NCI-H1048 (cell line): Measurements from ENCODE around the gene CSPG5.

Source experiments
- DNase-seq: peaks from one replicate; lab custom pipeline; 2025; lab: John Stamatoyannopoulos, UW

Gene CSPG5

GRCh38 chr3:47578691-47579632 lies at the start of gene CSPG5:
TSS of gene CSPG5 (minus strand) at chr3:47578865. CDS start at chr3:47578693, 172 bp downstream.
- DNase-seq, result no peak

- no peak for DNase-seq
Observed at GRCh38 chr3:47628426-47628825, 49.8 kb upstream of the CSPG5 start.

- no peak for DNase-seq
Observed at GRCh38 chr3:47622671-47623461, 44.2 kb upstream of the CSPG5 start.

- no peak for DNase-seq
Observed at GRCh38 chr3:47617086-47618010, 38.7 kb upstream of the CSPG5 start.

GRCh38 chr3:47614788-47615187 lies 36.1 kb upstream of the CSPG5 start:
- DNase-seq, result no peak

GRCh38 chr3:47613722-47614121 lies 35.1 kb upstream of the CSPG5 start:
- DNase-seq, result no peak

- DNase-seq, result no peak
Observed at GRCh38 chr3:47612879-47613278, 34.2 kb upstream of the CSPG5 start.

- no peak for DNase-seq
Observed at GRCh38 chr3:47612178-47612577, 33.5 kb upstream of the CSPG5 start.

- no peak for DNase-seq
Observed at GRCh38 chr3:47611576-47611975, 32.9 kb upstream of the CSPG5 start.

- no peak for DNase-seq
Observed at GRCh38 chr3:47610583-47610982, 31.9 kb upstream of the CSPG5 start.

GRCh38 chr3:47607335-47607734 lies 28.7 kb upstream of the CSPG5 start:
- no peak for DNase-seq

GRCh38 chr3:47606165-47606564 lies 27.5 kb upstream of the CSPG5 start:
- DNase-seq, result no peak

- DNase-seq, result no peak
Observed at GRCh38 chr3:47605652-47606051, 27.0 kb upstream of the CSPG5 start.

GRCh38 chr3:47604145-47604544 lies 25.5 kb upstream of the CSPG5 start:
- no peak for DNase-seq

- DNase-seq, result no peak
Observed at GRCh38 chr3:47603332-47603731, 24.7 kb upstream of the CSPG5 start.

GRCh38 chr3:47601281-47601680 lies 22.6 kb upstream of the CSPG5 start:
- DNase-seq, result no peak

GRCh38 chr3:47594792-47595191 lies 16.1 kb upstream of the CSPG5 start:
- DNase-seq, result no peak

- DNase-seq, result no peak
Observed at GRCh38 chr3:47592066-47592795, 13.6 kb upstream of the CSPG5 start.

- no peak for DNase-seq
Observed at GRCh38 chr3:47590216-47590615, 11.6 kb upstream of the CSPG5 start.

- DNase-seq, result no peak
Observed at GRCh38 chr3:47588587-47588986, 9.9 kb upstream of the CSPG5 start.

- no peak for DNase-seq
Observed at GRCh38 chr3:47588053-47588452, 9.4 kb upstream of the CSPG5 start.
